Skin epidermis (tissue), 12 donors: ENCODE data around the gene LRRC53.

Experiments
- H3K27ac ChIP-seq, 21 experiments: fragments of 200-600 bp; sonication (generic) in 11 of 21; one replicate each; pipeline ENCODE4 v1.5.0; 2020; ENCODE audit warnings: mild to moderate bottlenecking in 3 of 21, inconsistent platforms in 2 of 21, moderate library complexity in 2 of 21
- H3K4me3 ChIP-seq, 7 experiments: fragments of 200-600 bp; sonication (generic) in 2 of 7; one replicate each; pipeline ENCODE4 v1.5.0; 2020; ENCODE audit warnings: inconsistent platforms in 2 of 7, mild to moderate bottlenecking in 2 of 7, moderate library complexity in 1 of 7

Gene LRRC53

GRCh38 chr1:74512170-74512915 is at the start of gene LRRC53:
Gene LRRC53, minus strand, starts transcription at chr1:74512611. Its CDS starts 29,262 bp downstream, at chr1:74483349.
- no peak within 1 kb of the TSS for H3K27ac ChIP-seq

GRCh38 chr1:74549932-74550331 is 37.5 kb upstream of the LRRC53 start:
- no peak overlapping the region for H3K4me3 ChIP-seq
- H3K27ac ChIP-seq: no peak overlapping the region

More at GRCh38 chr1:74512170-74512915, at the start of gene LRRC53:
- H3K4me3 ChIP-seq: no peak within 1 kb of the TSS

GRCh38 chr1:74548961-74549750 is 36.7 kb upstream of the LRRC53 start:
- no peak overlapping the region for H3K27ac ChIP-seq
- H3K4me3 ChIP-seq: no peak overlapping the region

- H3K4me3 ChIP-seq: no peak overlapping the region
- no peak overlapping the region for H3K27ac ChIP-seq
Measured at GRCh38 chr1:74545821-74546220, 33.4 kb upstream of the LRRC53 start.

- no peak overlapping the region for H3K27ac ChIP-seq
Measured at GRCh38 chr1:74534241-74534640, 21.8 kb upstream of the LRRC53 start.

GRCh38 chr1:74531796-74532195 is 19.4 kb upstream of the LRRC53 start:
- no peak overlapping the region for H3K27ac ChIP-seq
- no peak overlapping the region for H3K4me3 ChIP-seq

More at GRCh38 chr1:74534241-74534640, 21.8 kb upstream of the LRRC53 start:
- no peak overlapping the region for H3K4me3 ChIP-seq

- H3K27ac ChIP-seq: no peak overlapping the region
- no peak overlapping the region for H3K4me3 ChIP-seq
Measured at GRCh38 chr1:74530892-74531291, 18.5 kb upstream of the LRRC53 start.

GRCh38 chr1:74528123-74528522 is 15.7 kb upstream of the LRRC53 start:
- Histone ChIP-seq H3K4me3 (no peak overlapping the region), H3K27ac (no peak overlapping the region)

GRCh38 chr1:74526708-74527107 is 14.3 kb upstream of the LRRC53 start:
- Histone ChIP-seq H3K27ac (no peak overlapping the region), H3K4me3 (no peak overlapping the region)

GRCh38 chr1:74523873-74524480 is 11.6 kb upstream of the LRRC53 start:
- no peak overlapping the region for H3K27ac ChIP-seq
- no peak overlapping the region for H3K4me3 ChIP-seq

GRCh38 chr1:74522148-74522547 is 9.7 kb upstream of the LRRC53 start:
- no peak overlapping the region for H3K4me3 ChIP-seq
- H3K27ac ChIP-seq: no peak overlapping the region

GRCh38 chr1:74517599-74518051 is 5.2 kb upstream of the LRRC53 start:
- no peak overlapping the region for H3K27ac ChIP-seq
- H3K4me3 ChIP-seq: no peak overlapping the region

- no peak overlapping the region for H3K27ac ChIP-seq
- H3K4me3 ChIP-seq: no peak overlapping the region
Measured at GRCh38 chr1:74513411-74514300, 1.2 kb upstream of the LRRC53 start.

GRCh38 chr1:74508449-74508848 is 4.0 kb downstream of the LRRC53 start:
- no peak overlapping the region for H3K4me3 ChIP-seq

GRCh38 chr1:74505928-74506710 is 6.3 kb downstream of the LRRC53 start:
- H3K27ac ChIP-seq: no peak overlapping the region

More at GRCh38 chr1:74508449-74508848, 4.0 kb downstream of the LRRC53 start:
- H3K27ac ChIP-seq: no peak overlapping the region

GRCh38 chr1:74504933-74505512 is 7.4 kb downstream of the LRRC53 start:
- H3K27ac ChIP-seq: no peak overlapping the region
- no peak overlapping the region for H3K4me3 ChIP-seq

More at GRCh38 chr1:74505928-74506710, 6.3 kb downstream of the LRRC53 start:
- no peak overlapping the region for H3K4me3 ChIP-seq

GRCh38 chr1:74504125-74504932 is 8.1 kb downstream of the LRRC53 start:
- H3K27ac ChIP-seq: no peak overlapping the region
- H3K4me3 ChIP-seq: no peak overlapping the region

- no peak overlapping the region for H3K27ac ChIP-seq
- H3K4me3 ChIP-seq: no peak overlapping the region
Measured at GRCh38 chr1:74502858-74503257, 9.6 kb downstream of the LRRC53 start.
